Posterior cingulate gyrus (tissue), 11 donors: ENCODE data around the gene KLHL26.

Experiments used
- DNase-seq, 10 donors: peaks; one replicate each; pipeline versions ENCODE4 v3.0.0 to v3.0.0-alpha.2; 2020 to 2021; ENCODE audit warnings: mixed read lengths in 3 of 10
- intact Hi-C: fragments of 100-400 bp; cut with DNase I; formaldehyde crosslinking; loops from one replicate; pipeline ENCODE4 v1.15.1; 2023

Gene KLHL26

GRCh38 chr19:18708452-18709231 lies 71.8 kb downstream of the KLHL26 start:
- DNase-seq: peak in 1 of 10 donors; percentile 67
- intact Hi-C loops: no loop called here

- intact Hi-C loops: no loop called here
- DNase-seq: no peak
These were observed 72.7 kb downstream of the KLHL26 start for GRCh38 chr19:18709546-18709945.

GRCh38 chr19:18710186-18710585 lies 73.4 kb downstream of the KLHL26 start:
- intact Hi-C loops: no loop called here
- no peak for DNase-seq

- intact Hi-C loops: no loop called here
- DNase-seq: no peak
These were observed 74.3 kb downstream of the KLHL26 start for GRCh38 chr19:18710996-18711751.

- DNase-seq: no peak
- intact Hi-C loops: no loop called here
These were observed 75.1 kb downstream of the KLHL26 start for GRCh38 chr19:18711893-18712292.

GRCh38 chr19:18712981-18713380 lies 76.2 kb downstream of the KLHL26 start:
- no peak for DNase-seq
- intact Hi-C loops: no loop called here

- intact Hi-C loops: no loop called here
- DNase-seq: no peak
These were observed 76.8 kb downstream of the KLHL26 start for GRCh38 chr19:18713550-18714117.

GRCh38 chr19:18715416-18715815 lies 78.6 kb downstream of the KLHL26 start:
- DNase-seq: no peak
- intact Hi-C loops: no loop called here

GRCh38 chr19:18716857-18717256 lies 80.0 kb downstream of the KLHL26 start:
- no peak for DNase-seq
- intact Hi-C loops: no loop called here

GRCh38 chr19:18717601-18718000 lies 80.8 kb downstream of the KLHL26 start:
- intact Hi-C loops: no loop called here
- no peak for DNase-seq

GRCh38 chr19:18718015-18718526 lies 81.2 kb downstream of the KLHL26 start:
- intact Hi-C loops: no loop called here
- DNase-seq: no peak

- intact Hi-C loops: no loop called here
- peak in 1 of 10 donors; percentile 87 for DNase-seq
These were observed 82.1 kb downstream of the KLHL26 start for GRCh38 chr19:18718846-18719458.

GRCh38 chr19:18719541-18719940 lies 82.7 kb downstream of the KLHL26 start:
- intact Hi-C loops: no loop called here
- DNase-seq: peak in 1 of 10 donors; percentile 76
